ENCODE measurements around the gene COTL1.
"Not testable (repeated sequence)": the region's sequence is repeated elsewhere in the genome, so short reads cannot be mapped to it uniquely, and the experiment has no call there.

Gene COTL1

DNA sequence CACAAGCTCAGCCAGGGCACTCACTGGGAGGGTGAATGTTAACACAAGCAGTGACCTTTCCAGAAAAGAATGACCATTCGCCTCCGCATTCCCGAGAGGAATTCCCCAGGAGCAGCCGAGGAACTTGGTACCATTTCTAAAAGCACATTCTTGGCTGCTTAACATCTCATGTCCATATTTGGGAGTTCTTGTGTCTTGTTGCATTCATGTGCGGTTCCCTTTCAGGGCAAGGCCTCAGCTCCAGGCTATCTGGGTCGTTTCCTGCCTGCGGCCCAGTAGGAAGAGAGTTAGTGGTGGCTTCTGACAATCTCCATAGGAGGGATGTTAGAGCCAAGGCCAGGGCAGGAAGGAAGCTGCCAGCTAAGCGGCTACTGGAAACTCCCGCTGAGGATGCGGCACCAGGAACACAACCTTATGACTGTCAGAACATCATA lies 85.6 kb downstream of the COTL1 start:
- TF ChIP-seq POLR2A (IDR thresholded peaks at IDR 0.05; ENCODE audit: low read length) (no peak), GATA1 (IDR thresholded peaks at IDR 0.05; ENCODE audit: low read depth, low read length) (no peak)
- no peak for DNase-seq

DNA sequence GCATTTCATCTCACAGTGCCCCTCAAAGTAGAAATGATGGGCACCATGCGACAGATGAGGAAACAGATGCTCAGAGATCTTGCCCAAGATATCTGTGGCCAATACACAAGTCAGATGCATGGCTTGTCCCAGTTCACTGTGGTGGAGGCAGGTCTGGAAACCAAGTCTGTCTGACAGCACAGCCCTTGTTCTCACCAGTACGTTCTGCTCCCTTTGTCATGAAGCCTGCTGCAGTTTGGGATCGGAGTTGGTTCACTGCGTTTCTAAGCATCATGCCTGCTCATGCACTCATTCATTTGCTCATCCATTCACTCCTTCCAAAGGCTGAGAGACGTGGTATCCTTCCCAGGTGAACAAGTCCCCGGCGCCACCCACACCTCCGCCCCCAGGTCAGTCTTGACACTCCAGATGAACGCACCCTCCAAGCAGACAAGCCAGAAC lies 86.2 kb downstream of the COTL1 start:
- DNase-seq = no peak
- no peak for TF ChIP-seq POLR2A (IDR thresholded peaks at IDR 0.05; ENCODE audit: low read length)
- TF ChIP-seq GATA1 (IDR thresholded peaks at IDR 0.05; ENCODE audit: low read depth, low read length) = no peak

DNA sequence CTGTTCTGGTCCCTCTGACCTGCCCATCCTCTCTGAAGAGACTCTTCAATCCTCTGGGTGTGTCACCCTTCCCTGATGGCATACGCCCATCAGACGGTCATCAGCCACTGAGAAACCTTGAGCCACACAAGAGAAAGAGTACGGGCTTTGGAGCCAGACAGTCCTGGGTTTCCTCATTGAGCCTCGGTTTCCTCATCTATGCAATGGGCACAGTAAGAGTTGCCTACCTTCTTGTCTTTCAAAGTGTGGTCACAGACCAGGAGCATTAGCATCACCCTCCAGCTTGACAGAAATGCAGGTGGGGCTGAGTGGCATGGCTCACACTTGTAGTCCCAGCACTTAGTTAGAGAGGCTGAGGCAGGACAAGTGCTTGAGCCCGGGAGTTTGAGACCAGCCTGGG lies 87.3 kb downstream of the COTL1 start:
- no peak for DNase-seq
- TF ChIP-seq POLR2A (IDR thresholded peaks at IDR 0.05; ENCODE audit: low read length) = no peak
- TF ChIP-seq GATA1 (IDR thresholded peaks at IDR 0.05; ENCODE audit: low read depth, low read length) = no peak

DNA sequence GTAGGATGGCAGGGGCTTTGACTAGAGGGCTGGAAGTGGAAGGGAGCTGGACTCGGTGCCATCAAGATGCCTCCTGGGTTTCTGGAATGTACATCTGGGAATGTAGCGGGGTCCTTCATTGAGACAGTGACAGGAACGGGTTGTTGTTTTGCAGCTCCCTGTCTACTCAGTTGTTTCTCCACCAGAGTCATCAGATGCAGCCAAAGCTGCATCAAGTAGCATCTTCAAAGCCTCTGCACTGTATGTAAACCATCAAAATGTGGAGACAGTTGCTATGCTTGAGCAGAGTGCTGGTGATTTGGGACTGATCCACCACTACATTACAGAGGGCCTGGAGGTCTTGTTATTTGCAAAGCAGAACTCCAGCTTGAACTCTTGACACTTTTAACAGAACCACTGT lies 88.3 kb downstream of the COTL1 start:
- TF ChIP-seq GATA1 (IDR thresholded peaks at IDR 0.05; ENCODE audit: low read depth, low read length) (no peak), POLR2A (IDR thresholded peaks at IDR 0.05; ENCODE audit: low read length) (no peak)
- no peak for DNase-seq

DNA sequence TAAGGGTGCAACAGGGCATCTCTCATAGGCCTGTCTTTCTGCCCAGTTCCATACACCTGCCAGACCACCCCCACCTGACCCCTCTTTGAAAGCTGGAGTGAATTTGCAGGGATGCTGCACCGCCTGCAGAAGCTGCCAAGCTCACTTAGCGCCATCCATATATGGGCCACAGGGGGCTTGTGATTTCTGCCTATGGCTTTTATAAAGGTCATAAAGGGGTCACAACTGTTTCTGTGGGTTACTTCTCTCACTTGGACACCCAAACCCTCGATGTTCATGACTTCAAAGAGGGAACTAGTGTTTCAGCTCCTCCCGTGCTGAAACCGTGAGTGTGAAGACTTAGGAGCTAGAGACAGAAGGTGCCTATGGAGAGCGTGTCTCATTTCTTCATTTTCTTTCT lies 89.6 kb downstream of the COTL1 start:
- TF ChIP-seq GATA1 (IDR thresholded peaks at IDR 0.05; ENCODE audit: low read depth, low read length) (no peak), POLR2A (IDR thresholded peaks at IDR 0.05; ENCODE audit: low read length) (no peak)
- no peak for DNase-seq

DNA sequence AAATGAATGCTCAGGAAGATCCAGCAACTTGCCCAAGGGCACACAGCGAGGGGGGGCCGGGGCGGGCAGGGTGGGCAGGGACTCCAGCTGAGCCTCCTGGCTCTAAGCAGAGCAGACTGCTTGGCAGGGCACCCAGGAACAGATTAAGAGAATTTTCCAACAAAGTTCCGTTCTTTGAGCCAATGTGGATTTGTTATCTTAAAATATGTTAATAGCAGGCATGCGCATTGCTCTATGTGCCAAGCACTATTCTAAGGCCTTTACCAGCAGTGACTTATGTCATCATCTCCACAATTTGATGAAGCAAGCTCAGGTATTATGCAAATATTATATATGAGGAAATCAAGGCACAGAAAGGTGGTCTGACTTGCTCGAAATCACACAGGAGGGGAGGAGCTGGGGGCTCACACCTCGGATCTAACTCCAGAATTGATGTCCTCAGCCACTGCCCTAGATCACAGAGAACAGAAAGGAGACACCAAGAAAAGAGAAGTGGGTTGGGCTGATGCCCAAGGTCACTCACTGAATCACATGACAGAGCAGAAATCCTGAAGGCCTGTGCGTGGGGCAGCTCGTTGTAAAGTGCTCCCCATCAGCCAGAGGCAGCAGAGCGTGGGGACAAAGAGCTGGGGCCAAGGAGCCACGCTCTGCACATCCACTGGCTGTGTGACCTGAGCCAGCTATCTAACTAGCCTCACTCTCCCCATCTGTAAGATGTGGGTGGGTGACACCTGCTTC lies 90.2 kb downstream of the COTL1 start:
- DNase-seq = no peak
- no peak for TF ChIP-seq POLR2A (IDR thresholded peaks at IDR 0.05; ENCODE audit: low read length)
- TF ChIP-seq GATA1 (IDR thresholded peaks at IDR 0.05; ENCODE audit: low read depth, low read length) = no peak

DNA sequence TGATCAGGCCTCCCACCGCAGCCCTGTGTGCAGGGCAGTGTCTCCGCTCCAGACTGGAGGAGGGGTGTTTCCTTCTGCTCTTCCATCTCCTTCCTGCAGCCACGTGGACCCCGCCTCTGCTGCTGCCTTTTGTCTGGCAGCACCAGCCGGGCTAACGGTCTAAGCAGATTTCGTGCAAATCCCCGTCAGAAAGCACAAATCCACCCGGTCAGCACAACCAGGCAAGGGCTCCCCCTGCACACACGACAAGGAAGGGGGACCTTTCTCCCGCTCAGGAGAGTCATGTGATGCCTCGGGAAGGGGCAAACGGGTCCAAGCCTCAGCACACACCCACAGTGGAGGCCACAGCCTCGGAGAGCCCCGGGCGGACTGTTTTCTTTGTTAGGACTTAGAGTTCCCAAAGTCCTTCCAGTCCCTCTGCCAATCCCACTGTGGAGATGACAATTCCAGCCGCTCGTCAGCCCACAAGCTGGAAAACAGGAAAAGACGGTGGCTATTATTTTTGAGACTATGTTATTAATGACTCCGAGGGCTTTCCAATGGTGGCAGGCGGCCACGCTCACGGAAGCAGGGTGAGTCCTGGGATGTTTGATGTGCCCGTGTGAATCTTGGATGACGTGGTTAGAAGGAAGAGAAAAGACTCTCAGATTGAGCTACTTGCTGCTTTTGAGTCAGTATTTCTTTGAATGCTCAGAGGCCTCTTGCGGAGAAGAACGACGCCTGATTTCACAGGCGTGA lies 90.9 kb downstream of the COTL1 start:
- no peak for DNase-seq
- no peak for TF ChIP-seq POLR2A (IDR thresholded peaks at IDR 0.05; ENCODE audit: low read length)
- TF ChIP-seq GATA1 (IDR thresholded peaks at IDR 0.05; ENCODE audit: low read depth, low read length) = no peak

DNA sequence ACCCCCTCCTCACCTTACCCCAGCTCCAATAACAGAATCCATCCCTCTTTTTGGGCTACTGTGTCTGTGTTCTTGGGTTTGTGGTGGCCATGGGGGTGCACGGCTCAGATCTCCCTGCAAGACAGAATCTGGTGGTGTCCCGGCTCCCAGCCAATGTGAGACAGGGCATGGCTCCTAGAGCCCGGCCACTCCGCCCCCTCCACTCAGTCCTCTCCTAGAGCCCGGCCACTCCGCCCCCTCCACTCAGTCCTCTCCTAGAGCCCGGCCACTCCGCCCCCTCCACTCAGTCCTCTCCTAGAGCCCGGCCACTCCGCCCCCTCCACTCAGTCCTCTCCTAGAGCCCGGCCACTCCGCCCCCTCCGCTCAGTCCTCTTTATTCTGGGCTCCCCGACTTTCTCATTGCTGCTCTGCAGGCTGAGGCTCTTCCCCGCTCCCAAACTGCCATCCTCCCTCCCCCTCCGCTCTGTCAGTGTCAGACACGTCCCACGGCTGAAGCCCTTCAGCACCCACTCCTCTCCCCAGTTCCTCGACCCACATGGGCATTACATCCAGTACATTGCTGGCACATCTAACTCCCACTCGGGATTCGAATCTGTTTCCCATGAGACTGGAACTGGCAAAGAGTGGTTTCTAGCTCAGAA lies 92.8 kb downstream of the COTL1 start:
- DNase-seq = not testable (repeated sequence)

DNA sequence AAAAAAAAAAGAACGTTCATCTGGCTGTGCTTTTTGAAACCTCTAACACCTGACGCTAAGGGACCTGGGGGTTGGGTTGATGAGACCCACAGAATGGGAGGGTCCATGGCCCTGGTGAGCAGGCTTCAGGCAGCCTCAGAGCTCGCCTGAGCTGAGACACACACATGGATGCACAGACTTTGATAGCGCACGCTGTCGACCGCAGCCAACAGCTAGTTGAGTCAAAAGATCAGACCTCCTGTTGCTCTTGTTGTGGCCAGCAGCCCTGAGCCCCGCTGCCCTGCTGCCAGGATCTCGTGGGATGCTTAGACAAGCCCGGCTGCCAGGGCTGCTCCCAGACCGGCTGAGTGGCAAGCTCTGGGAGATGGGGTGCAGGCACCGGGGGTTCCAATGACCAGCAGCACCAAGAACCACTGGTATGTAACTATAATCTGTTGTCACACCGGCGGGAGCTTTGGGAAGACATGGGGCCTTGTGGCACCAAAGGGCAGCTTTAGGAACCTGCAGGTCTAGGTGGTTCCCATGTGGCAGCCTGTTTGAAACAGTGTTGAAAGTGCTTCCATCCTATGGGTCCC lies 93.4 kb downstream of the COTL1 start:
- TF ChIP-seq POLR2A (IDR thresholded peaks at IDR 0.05; ENCODE audit: low read length) (no peak), GATA1 (IDR thresholded peaks at IDR 0.05; ENCODE audit: low read depth, low read length) (no peak)
- DNase-seq = no peak

DNA sequence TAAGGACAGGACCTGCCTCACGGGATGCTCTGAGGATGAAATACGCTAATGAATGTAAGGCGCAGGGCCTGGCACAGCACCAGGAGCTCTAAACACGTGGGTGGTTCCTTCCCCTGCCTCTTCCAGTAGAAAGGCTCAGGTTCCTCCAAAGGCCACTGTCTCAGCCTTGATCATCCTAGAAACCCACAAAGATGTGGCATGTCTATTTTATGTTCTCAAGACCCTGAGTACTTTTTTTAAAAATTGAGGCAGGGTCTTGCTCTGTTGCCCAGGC lies 96.4 kb downstream of the COTL1 start:
- TF ChIP-seq GATA1 (IDR thresholded peaks at IDR 0.05; ENCODE audit: low read depth, low read length) (no peak), POLR2A (IDR thresholded peaks at IDR 0.05; ENCODE audit: low read length) (no peak)
- DNase-seq = no peak

DNA sequence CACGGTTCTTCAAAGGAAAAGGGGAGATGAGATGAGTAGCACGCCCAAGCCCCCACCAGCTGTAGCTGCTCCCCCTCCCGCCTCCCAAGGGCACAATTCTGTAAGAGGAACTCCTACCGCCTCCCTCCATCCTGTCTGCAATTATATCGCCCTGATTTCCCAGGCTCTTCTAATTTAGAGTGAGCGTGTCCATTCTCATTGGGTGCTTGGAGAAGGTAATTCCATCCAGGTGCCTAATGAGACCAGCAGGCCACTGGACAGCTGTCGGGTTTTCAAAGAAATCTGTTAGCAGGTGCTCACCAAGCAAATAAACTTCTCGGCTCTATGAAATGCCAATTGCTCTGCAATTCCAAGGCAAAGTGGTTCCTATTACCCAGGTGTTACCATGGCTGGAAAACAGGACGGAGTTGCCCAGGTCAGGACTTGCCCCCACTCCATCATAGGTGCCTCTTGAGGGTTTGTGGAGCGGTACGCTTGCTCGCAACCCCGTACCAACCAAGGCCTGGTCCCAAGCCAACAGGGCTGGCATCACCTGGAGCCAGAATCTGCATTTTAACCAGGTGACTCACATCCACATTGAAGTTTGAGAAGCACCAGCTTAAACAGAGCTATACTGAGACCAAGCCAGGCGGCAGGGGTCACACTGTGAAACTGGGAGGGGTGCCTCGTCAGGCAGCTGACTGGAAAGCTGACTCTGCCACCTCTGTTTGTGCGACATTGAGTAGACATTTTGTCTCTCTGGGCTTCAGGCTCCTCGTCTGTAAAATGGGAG lies 97.0 kb downstream of the COTL1 start:
- TF ChIP-seq GATA1 (IDR thresholded peaks at IDR 0.05; ENCODE audit: low read depth, low read length) = no peak
- no peak for TF ChIP-seq POLR2A (IDR thresholded peaks at IDR 0.05; ENCODE audit: low read length)
- no peak for DNase-seq

DNA sequence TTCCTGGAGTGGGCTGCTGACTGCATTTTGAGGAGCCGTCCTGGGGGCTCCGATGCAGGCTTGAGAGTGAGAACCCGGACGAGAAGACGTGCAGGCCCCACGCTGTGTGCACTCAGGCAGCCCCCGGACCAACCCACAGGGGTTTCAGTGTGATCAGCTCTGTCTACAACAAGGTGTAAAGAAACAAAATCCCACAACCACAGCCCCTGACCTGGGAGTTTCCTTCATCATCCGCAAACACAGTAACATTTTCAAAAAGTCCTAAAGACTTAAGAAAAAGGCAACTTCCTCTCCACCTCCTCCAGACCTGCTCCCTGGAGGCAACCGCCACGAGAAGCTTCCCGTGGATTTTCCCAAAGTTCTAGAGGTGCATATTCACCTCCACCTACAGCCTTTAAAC lies 98.0 kb downstream of the COTL1 start:
- TF ChIP-seq GATA1 (IDR thresholded peaks at IDR 0.05; ENCODE audit: low read depth, low read length) (no peak), POLR2A (IDR thresholded peaks at IDR 0.05; ENCODE audit: low read length) (no peak)

DNA sequence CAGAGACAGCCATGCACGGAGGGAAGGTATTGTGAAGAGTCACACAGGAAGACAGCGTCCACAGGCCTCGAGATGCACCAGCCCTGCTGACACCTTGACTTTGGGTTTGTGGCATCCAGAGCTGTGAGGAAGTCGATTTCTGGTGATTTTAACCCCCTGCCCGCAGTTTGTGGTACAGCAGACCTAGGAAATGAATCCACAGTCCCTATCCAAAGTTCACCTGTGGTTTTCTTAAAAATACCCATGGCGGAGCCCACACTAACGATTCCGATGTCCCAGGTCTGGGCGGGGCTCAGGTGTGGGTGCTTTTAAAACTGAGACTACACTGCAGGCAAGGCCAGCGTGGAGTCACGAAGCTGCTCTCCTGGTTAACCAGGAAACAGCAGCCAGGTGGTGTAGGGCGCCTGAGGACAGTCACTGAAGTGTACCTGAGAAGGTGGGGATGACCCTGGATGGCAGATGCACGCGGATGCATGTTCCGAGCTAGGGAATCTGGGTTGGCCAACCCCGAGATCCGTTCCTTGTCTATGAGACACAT lies 99.0 kb downstream of the COTL1 start:
- no peak for TF ChIP-seq GATA1 (IDR thresholded peaks at IDR 0.05; ENCODE audit: low read depth, low read length)
- no peak for TF ChIP-seq POLR2A (IDR thresholded peaks at IDR 0.05; ENCODE audit: low read length)

More for the DNA sequence above, 98.0 kb downstream of the COTL1 start:
- no peak for DNase-seq

DNA sequence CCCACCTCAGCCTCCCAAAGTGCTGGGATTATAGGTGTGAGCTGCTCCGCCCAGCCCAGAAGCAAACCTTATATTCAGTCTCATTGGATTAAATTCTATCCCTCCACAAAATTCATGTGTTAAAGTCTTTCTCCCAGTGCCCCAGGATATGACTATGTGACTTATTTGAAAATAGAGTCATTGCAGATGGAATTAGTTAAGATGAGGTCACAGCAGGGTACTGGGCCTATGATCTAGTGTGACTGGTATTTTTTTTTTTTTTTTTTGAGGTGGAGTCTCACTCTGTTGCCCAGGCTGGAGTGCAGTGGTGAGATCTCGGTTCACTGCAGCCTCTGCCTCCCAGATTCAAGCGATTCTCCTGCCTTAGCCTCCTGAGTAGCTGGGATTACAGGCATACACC lies 99.7 kb downstream of the COTL1 start:
- DNase-seq = not testable (repeated sequence)

More for the DNA sequence above, 99.0 kb downstream of the COTL1 start:
- no peak for DNase-seq
